Smooth muscle cell of bladder (primary cell): ENCODE results near the gene EFHD1. TPM values are rescaled to one million over a fixed set of nuclear protein-coding genes. Genes with fewer than 3 reads are reported as not detected.

Source experiments
- total RNA-seq: library from RNA; depleted of rRNA; stranded (reverse); fragments of >200 nt; gene quantifications from 2 replicates; pipeline ENCODE4 v1.2.3, GENCODE V29; 2014

The EFHD1 gene, protein sequence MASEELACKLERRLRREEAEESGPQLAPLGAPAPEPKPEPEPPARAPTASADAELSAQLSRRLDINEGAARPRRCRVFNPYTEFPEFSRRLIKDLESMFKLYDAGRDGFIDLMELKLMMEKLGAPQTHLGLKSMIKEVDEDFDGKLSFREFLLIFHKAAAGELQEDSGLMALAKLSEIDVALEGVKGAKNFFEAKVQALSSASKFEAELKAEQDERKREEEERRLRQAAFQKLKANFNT
- not detected in 2 replicates for total RNA-seq

DNA sequence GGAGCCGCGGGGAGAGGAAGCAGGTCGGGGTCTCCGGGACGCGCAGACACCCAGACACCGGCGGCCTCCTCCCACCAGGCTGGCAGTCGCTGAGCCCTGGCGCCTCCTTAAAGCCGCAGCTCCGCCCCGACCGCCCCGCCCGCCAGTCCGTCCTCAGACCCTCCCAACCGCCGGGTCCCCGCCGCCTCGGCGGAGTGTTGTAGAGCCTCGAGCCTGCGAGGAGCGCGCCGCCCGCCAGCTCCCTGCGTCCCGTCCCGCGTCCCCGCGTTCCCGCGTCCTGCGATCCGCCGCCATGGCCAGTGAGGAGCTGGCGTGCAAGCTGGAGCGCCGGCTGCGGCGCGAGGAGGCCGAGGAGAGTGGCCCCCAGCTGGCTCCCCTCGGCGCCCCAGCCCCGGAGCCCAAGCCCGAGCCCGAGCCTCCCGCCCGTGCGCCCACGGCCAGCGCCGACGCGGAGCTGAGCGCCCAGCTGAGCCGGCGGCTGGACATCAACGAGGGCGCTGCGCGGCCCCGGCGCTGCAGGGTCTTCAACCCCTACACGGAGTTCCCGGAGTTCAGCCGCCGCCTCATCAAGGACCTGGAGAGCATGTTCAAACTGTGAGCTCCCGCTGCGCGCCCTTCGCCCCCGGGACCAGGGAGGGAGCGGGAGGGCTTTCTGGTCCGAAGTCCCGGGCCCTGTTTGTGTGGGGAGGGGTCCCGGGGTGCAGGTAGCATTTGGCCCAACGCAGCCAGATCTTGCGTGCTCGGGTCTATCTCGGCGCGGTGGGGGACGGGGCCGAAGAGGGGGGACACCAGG lies at the start of gene EFHD1:
TSS of gene EFHD1 (plus strand) at position 192 of the 793 bp plus-strand sequence. CDS start at position 293, 101 bp downstream.

GRCh38 chr2:232697059-232697806 lies 63.8 kb downstream of the EFHD1 start, which contains the start of gene GIGYF2:
Gene GIGYF2, plus strand, starts transcription at chr2:232697331. Its CDS starts 37,867 bp downstream, at chr2:232735198.

Other genes starting within 250 kb of the EFHD1 start
- not detected in 2 replicates for gene ALPG, start 226.8 kb upstream of the EFHD1 start, total RNA-seq
- gene ALPI, start 177.5 kb upstream of the EFHD1 start, total RNA-seq = not detected in 2 replicates
- not detected in 2 replicates for gene ECEL1, start 145.8 kb upstream of the EFHD1 start, total RNA-seq
- not detected in 2 replicates for gene PRSS56, start 113.2 kb upstream of the EFHD1 start, total RNA-seq
- not detected in 2 replicates for gene CHRND, start 107.4 kb upstream of the EFHD1 start, total RNA-seq
- not detected in 2 replicates for gene CHRNG, start 93.9 kb upstream of the EFHD1 start, total RNA-seq
- 1.1 and 1.8 TPM in 2 replicates for gene TIGD1, start 83.0 kb upstream of the EFHD1 start, total RNA-seq
- 101 and 137 TPM in 2 replicates for gene EIF4E2, start 82.9 kb upstream of the EFHD1 start, total RNA-seq
- gene GIGYF2, start 63.7 kb downstream of the EFHD1 start, total RNA-seq = 43.9 and 55.8 TPM in 2 replicates
- gene KCNJ13, start 143.0 kb downstream of the EFHD1 start, total RNA-seq = not detected in 2 replicates
- 0.57 and 0.92 TPM in 2 replicates for gene SNORC, start 236.7 kb downstream of the EFHD1 start, total RNA-seq